Effector CD4-positive, alpha-beta T cell (primary cell): Measurements from ENCODE around the gene TFEB.

Source experiments
- DNase-seq: peaks from one replicate; pipeline ENCODE4 v3.0.0-alpha.2; 2020

TFEB gene

GRCh38 chr6:41704656-41705310, 30.6 kb downstream of the TFEB start:
- no peak for DNase-seq

- DNase-seq = no peak
Observed at GRCh38 chr6:41704028-41704427, 31.4 kb downstream of the TFEB start.

DNA sequence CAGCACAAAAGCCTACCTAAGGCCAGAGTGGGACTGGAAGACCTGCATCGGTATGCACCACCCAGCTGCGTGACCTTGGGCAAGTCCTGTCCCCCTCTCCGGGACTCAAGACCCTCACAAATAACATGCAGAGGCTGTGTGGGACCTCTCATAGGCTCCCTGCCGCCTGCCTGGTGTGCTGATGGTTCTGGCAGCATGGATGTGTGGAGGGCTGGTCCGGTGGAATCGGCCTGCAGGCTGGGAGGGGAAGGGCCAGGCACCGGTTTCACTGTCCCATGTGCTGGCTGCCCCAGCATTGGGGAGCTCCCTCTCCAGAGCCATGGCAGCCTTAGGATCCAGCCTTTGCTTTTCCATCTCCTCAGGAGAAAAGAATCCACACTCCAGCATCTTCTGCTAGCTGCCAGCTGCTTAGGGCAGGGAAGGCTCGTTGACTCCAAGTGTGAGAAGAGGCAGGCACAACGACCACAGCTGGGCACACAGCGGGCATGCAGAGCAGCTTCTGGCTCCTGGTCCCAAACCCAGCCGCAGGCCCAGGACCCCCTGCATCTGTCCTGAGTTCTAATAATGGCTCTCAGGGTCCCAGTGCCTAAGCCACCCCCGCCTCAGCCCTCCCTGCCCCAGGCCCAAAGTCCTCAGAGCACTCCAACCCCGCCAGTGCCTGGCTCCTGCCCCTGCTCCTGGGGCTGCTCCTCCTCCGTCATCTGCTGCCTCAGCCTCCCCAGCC, 32.5 kb downstream of the TFEB start:
- no peak for DNase-seq

GRCh38 chr6:41702089-41702745, 33.2 kb downstream of the TFEB start:
- DNase-seq = no peak

DNA sequence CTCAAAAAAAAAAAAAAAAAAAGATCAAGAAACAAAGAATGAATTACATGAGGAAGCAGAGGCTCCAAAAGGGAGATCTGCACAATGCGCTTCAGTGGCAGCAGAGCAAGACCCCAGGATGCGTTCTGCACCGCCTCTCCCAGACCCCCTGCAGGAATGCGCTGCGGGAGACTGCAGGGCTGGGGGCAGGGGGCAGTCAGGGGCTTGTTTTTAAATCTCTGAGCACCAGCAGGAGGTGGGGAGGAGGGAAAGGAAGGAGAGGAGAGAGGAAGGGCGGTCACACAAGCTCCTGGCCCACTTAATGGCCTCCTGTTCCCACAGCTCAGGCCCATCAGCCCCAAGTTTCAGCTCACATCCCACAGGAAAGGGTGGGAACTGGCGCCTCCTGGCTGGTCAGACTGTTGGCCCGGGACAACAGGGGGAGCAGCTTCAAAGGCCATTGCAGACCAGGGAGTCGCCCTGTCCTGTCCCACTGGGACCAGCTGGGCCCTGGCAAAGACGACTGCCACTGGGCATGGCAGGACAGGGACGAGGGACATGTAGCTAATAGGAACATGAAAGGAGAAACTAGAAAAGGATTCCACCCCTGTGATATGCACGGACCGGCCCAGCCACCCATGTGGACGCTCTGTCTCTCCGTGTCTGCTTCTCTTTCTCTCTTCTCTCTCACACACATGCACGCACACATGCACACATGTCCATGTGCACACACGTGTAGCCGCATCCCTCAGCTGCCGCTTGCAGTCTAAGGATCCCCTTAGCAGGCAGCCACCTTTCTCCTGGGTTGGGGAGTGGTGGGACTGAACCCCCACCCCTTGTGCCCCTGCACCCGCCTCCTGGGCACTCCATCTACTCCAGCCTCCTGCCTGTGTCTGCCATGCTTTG, 34.7 kb downstream of the TFEB start:
- no peak for DNase-seq

- no peak for DNase-seq
Observed at GRCh38 chr6:41699063-41699462, 36.3 kb downstream of the TFEB start.

DNA sequence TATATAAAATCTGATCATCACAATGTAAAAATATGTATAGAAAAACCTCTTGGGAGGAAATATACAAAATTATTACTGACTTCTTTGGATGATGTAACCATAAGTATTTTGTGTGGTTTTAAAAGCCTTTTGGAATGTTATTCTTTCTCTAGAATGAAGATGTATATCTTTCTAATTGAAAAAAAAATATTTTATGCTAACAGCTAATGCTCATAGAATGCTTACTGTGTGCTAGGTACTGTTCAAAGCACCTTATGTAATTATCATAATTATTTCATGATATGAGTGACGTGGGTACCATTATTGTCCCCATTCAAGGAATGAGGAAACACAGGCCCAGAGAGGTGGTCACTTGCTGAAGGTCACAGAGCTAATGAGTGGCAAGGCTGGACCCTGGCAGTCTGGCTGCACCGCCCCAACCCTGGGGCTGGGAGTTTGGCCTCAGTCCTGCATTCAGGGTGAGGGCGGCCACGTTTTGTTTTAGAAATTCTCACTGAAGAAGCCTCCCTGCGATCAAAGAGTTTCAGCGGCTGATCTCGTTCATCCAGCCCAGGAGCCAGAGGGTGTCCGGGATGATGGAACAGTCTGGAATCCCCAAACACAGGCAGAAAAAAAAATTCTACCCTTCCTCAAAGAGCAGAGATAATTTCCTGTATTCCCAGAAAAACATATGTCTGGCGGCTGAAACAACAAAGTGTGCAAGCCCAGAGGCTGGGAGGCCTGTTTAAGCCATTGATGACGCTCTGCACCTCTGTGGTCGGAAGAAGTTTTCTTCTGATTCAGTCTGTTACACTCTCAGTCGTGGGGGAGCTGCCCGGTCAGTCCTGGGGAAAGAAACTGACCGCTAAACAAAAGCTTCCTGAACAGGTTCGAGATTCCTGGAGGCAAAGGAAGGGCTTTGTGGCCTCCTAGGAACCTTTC, 37.3 kb downstream of the TFEB start:
- DNase-seq = no peak

DNA sequence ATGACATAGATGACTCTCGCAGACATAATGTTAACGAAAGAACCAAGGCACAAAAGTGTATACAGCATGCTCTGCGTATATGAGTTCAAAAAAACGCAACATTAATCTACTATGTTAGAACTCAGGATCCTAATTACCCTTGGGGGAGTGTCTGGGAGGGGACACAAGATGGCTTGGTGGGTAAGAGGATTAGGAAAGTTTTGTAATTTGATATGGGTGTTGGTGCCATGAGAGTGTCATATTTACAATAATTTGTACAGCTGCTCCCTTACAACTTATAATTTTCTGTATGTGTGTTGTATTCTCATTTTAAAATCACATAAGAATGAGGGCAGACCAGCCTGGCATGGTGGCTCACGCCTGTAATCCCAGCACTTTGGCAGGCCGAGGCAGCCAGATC, 38.6 kb downstream of the TFEB start:
- DNase-seq = no peak

- DNase-seq = no peak
Observed at GRCh38 chr6:41695825-41696224, 39.6 kb downstream of the TFEB start.

DNA sequence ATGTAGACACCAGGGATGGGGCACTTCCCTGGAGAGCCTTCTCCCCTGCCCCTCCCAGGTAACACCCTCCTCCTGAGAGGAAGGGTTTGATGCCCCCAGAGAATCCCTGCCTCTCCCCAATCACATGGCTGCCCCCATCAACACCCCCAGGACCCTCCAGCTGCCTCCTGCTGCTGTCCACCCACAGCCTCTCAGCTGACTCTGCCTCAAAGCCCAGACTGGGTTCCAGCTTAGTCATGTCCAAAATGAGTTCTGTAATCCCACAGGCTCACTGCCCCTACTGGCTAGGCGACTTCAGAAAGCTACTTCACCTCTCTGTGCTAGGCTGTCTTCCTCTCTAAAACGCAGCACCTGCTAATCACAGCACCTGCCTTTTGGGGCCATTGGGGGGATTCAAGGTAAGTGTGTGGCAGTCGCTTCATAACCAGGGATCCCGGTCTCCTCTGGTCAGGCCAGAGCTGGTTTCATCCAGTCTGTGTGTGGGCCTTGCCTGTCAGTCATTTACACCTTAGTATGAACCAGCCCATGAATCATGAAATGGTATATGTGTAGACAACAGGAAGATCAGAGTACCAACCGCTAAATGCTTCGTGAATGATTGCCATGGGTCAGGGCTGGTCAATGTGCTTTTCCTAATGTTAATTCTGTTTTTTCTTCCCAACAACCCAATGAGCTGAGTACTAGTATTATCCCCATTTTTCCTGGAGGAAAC, 40.4 kb downstream of the TFEB start:
- no peak for DNase-seq

DNA sequence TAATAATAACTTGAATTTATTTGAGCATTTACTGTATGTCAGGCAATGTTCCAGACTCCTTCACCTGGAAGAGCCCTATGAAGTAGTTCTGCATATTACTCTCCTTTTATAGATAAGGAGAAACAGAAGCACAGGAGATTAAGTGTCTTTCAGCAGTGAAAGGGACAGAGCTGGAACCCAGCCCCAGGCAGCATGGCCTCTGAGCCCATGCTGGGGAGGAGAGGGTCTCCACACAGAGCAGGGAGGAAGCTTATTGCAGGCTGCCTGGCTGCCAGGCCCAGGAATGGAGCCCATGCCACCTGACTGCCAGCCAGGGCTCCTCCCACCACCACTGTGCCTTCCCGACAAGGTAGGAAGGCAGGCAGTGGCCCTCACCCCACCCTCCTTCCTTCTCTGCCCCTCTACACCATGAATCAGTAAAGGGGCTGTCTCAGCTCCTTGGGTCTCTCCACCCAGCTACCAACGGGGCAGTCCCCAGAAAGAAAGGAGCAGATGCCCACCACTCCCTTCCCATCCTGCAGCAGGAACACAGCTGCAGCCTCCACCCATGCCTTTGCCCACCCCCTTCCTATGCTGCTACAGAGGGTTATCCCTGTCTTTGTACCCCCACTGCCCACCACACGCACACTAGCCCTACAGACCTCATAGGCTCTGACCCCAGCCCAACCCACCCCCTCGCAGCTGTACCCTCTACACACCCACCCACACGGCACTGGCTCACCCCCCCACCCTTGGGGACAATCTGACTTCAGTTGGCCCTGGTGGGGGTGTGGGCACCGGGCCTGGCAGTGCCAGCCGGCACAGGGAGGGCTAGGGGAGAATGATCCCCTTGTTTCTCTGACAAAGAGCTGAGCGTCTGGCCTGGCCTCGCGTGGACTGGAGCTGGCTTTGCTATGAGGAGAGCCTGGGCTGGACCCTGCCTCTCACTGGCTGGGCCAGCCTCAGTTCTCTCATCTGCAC, 41.8 kb downstream of the TFEB start:
- DNase-seq = no peak

GRCh38 chr6:41692730-41693129, 42.7 kb downstream of the TFEB start:
- DNase-seq = no peak

- no peak for DNase-seq
Observed at GRCh38 chr6:41692080-41692675, 43.2 kb downstream of the TFEB start.

DNA sequence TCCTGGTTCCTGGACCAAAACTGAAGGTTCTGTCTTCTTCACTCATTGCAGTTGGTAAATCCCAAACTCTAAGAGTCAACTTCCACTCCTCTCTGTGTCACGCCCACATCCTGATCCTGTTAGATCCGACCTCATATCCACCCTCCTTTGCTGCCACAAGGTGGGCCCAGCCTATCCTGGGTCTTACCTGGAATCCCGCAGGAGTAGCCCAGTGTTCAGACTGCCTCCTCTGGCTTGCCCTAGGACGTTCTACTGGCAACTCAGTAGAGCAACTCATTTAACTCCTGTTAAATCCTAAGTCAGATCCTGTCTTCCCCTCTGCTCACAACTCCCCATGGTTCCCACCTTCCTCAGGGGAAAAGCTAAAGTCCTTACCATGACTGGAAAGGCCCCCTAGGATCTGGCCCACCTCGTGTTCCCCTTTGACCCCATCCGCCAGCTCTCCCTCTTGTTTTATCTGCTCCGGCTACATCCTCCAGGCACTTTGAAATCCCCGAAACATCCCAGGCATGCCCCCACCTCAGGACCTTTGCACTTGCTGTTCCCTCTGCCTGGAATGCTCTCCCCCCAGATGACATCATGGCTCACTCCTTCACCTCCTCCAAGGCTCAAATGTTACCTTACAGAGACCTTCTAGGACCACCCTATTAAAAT, 43.9 kb downstream of the TFEB start:
- DNase-seq = no peak

DNA sequence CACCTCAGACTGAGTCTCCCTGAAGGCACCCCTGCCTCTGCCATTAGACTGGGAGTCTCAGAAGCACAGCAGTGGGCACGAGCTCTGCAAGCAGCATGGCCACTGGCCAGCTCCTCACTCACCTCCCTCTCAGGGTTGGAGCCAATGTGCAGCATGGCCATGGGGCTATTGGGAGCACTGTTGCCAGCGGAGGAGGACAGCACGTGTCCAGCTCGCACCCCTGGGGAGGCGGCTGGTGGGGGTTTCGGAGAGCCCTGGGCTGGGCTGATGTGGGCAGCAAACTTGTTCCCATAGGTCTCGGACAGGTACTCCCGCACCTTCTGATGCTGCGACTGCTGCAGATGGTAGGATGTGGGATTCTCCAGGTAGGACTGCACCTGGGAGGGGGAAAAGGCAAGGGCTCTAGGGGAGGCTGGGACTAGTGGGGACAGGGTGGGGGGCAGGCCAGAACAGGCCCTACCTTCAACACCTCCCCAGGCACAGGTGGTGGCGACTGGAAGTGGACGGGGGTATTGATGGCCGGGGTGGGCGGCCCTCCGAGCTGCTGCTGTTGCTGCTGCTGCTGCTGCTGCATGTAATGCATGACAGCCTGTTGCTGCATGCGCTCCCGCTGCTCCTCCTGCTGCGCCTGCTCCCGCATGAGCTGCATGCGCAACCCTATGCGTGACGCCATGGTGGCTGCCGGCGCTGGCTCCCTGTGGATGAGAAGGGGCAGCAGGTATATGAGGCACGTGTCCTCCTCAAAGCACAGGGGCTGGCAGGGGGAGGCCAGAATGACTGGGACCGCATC, 44.7 kb downstream of the TFEB start:
- no peak for DNase-seq

DNA sequence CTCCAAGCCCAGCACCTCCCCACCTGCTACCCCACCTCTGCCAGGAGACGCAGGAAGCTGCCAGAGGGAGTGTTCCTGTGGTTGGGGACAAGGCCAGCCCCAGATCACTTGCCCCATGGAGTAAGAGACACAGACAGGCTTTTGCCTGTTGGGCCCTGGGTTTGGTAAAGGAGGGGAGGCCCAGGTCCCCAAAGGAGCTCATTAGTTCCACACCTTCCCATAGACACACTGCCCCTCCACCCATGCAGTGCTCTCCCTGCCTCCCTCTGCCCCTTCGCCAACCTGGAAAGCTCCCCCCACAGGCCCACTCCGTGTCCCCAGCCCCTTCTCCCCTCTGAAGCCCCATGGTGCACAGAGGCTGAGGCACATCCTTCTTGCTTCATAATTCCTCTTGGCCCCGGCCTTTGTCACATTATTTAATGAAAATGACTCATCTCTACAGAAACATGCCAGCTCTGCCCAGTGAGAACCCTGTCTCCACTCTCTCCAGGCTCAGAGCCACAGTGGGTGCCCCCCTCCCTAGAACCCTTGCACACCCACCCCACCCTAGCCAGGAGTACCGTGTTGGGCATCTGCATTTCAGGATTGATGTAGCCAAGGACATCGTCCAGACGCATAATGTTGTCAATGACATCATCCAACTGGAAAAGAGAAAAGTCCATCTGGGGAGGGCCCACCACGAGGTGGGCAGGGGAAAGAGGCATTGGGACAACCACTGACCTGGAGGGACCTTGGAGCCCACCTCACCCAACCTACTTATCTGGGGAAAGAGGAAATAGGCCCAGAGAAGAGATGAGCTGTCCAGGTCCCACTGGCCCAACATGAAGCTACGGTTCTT, 46.0 kb downstream of the TFEB start:
- DNase-seq = no peak

- no peak for DNase-seq
Observed at GRCh38 chr6:41688256-41688965, 47.0 kb downstream of the TFEB start.
